B cell (primary cell): ENCODE data around the gene RSPO3.

ENCODE experiments used
- CTCF ChIP-seq: fragments of 200-600 bp; IDR thresholded peaks from one replicate; pipeline ENCODE4 v1.8.0; 2022; ENCODE audit warnings: antibody characterized with exemption, mild to moderate bottlenecking
- EZH2 ChIP-seq: IDR thresholded peaks from 2 replicates; pipeline ENCODE4 v1.6.1; 2012; ENCODE audit warnings: borderline replicate concordance, low read depth, mild to moderate bottlenecking, moderate library complexity, low read length; ENCODE audit not compliant: insufficient read depth, poor library complexity, severe bottlenecking

DNA sequence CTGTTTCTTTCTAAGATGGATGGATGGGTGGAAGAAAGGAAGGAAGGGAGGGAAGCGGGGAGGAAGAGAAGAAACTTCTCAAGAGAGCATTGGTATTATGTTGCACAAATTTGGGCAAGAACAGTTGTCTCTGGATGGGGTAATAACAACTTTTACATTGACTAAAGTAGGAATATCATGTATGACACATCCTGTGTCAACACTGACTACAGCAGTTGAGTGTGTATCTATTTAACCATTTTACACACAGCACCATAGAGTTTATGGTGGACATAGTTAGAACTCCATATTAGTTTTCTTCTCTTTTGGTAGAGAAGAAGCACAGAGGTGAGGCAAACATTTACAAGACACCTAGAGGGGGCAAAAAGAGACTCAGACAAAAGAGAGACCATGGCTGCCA is 103.9 kb downstream of the RSPO3 start:
- TF ChIP-seq CTCF = no peak
- TF ChIP-seq EZH2 = no peak
